ENCODE measurements around the gene GAA. TPM values are rescaled to one million over a fixed set of nuclear protein-coding genes. Genes with fewer than 3 reads are reported as not detected.

Gene GAA
- total and polyA plus RNA-seq, 2 of the 13 experiments (the other 11 are each of a cell fraction or from before 2014, with no cell fraction given): 21.6 to 36.4 TPM

DNA sequence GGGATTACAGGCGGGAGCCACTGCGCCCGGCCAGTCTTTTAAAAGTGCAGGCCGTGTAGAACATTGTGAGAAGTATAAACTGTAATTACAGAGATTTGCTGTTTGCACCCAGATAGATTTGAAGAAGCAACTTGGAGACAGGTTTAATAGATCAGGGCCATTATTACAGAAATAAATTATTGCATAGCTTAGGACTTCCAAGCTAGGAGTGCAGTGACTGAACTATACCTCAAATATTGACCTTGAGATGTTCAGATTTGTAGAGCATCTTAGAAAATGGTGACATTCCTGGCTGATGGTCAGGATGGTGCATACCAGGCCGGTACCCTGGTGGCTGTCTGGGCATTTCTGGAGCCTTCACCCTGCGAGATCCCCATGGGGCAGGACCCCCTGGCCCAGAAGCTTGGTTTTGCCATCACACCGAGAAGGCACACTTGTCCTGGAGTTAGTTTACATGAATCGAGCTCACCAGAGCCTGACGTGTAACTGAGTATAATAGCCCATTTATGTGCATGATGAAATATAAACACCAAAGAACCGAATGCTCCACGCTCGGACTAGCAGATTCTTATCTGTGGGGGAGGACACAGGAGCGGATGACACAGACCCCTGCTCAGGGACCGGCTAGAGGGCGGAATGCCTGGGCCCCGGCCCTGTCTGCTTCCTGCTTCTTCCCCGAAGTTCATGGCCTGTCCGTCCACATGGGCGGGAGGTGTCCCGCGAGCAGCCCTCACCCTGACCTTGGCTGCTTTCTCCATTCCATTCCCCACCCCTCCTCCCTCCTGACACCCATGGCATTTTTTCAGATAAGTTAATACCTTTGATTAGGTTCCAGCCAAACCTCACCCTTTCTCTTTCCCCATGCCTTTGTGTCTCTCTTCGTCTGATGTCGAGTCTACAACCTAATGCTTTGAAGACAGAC is 32.8 kb upstream of the GAA start (continued):
- TF ChIP-seq ZNF570 (CRISPR knock-in tag; IDR thresholded peaks at IDR 0.05; ENCODE audit: borderline replicate concordance) (no peak), ATRX (CRISPR knock-in tag; IDR thresholded peaks at IDR 0.05; ENCODE audit: borderline replicate concordance) (no peak), SMARCC2 (IDR thresholded peaks at IDR 0.05) (no peak), POGK (CRISPR knock-in tag; conservative IDR thresholded peaks at IDR 0.05) (no peak), ZSCAN25 (CRISPR knock-in tag; IDR thresholded peaks at IDR 0.05) (no peak), ZNF30 (CRISPR knock-in tag; IDR thresholded peaks at IDR 0.05) (no peak), ZNF484 (CRISPR knock-in tag; IDR thresholded peaks at IDR 0.05; ENCODE audit: borderline replicate concordance, low read depth) (no peak), SSRP1 (CRISPR knock-in tag; IDR thresholded peaks at IDR 0.05) (no peak), SOX6 (IDR thresholded peaks at IDR 0.05) (no peak), SOX6 (CRISPR knock-in tag; IDR thresholded peaks at IDR 0.05) (peak; percentile 82), KDM1A (CRISPR knock-in tag; IDR thresholded peaks at IDR 0.05) (no peak), NFE2 (CRISPR knock-in tag; IDR thresholded peaks at IDR 0.05) (no peak), SALL2 (CRISPR knock-in tag; IDR thresholded peaks at IDR 0.05) (no peak; the same call in 1 of the 2 replicates), KDM2A (CRISPR knock-in tag; IDR thresholded peaks at IDR 0.05; ENCODE audit: borderline replicate concordance, low read depth) (peak; percentile 70; the same call in 1 of the 2 replicates), FOSL2 (CRISPR knock-in tag; IDR thresholded peaks at IDR 0.05) (peak; percentile 85)
- TF ChIP-seq, protein P1, sequence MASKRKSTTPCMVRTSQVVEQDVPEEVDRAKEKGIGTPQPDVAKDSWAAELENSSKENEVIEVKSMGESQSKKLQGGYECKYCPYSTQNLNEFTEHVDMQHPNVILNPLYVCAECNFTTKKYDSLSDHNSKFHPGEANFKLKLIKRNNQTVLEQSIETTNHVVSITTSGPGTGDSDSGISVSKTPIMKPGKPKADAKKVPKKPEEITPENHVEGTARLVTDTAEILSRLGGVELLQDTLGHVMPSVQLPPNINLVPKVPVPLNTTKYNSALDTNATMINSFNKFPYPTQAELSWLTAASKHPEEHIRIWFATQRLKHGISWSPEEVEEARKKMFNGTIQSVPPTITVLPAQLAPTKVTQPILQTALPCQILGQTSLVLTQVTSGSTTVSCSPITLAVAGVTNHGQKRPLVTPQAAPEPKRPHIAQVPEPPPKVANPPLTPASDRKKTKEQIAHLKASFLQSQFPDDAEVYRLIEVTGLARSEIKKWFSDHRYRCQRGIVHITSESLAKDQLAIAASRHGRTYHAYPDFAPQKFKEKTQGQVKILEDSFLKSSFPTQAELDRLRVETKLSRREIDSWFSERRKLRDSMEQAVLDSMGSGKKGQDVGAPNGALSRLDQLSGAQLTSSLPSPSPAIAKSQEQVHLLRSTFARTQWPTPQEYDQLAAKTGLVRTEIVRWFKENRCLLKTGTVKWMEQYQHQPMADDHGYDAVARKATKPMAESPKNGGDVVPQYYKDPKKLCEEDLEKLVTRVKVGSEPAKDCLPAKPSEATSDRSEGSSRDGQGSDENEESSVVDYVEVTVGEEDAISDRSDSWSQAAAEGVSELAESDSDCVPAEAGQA (IDR thresholded peaks at IDR 0.05; ENCODE audit: low read depth): no peak
- TF ChIP-seq, protein P1 (CRISPR knock-in tag; IDR thresholded peaks at IDR 0.05; ENCODE audit: borderline replicate concordance): no peak
- TF ChIP-seq, protein P2, sequence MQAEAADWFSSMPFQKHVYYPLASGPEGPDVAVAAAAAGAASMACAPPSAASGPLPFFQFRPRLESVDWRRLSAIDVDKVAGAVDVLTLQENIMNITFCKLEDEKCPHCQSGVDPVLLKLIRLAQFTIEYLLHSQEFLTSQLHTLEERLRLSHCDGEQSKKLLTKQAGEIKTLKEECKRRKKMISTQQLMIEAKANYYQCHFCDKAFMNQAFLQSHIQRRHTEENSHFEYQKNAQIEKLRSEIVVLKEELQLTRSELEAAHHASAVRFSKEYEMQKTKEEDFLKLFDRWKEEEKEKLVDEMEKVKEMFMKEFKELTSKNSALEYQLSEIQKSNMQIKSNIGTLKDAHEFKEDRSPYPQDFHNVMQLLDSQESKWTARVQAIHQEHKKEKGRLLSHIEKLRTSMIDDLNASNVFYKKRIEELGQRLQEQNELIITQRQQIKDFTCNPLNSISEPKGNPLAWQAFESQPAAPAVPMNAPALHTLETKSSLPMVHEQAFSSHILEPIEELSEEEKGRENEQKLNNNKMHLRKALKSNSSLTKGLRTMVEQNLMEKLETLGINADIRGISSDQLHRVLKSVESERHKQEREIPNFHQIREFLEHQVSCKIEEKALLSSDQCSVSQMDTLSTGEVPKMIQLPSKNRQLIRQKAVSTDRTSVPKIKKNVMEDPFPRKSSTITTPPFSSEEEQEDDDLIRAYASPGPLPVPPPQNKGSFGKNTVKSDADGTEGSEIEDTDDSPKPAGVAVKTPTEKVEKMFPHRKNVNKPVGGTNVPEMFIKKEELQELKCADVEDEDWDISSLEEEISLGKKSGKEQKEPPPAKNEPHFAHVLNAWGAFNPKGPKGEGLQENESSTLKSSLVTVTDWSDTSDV (CRISPR knock-in tag; IDR thresholded peaks at IDR 0.05): no peak

All from HepG2 (cell line).